A549 (cell line): Measurements from ENCODE around the gene LDLRAD4. TPM values are rescaled to one million over a fixed set of nuclear protein-coding genes. Genes with fewer than 3 reads are reported as not detected.

Source experiments
- ATAC-seq, 2 experiments: fragments of 200-7000 bp in 1 of 2; fragments of >200 bp in 1 of 2; cut with Nextera tagmentation in 1 of 2; cut with Tn5 transposase in 1 of 2; 3 replicates each; pipeline versions ENCODE4 v1.8.0 to v1.9.1; 2018 to 2020; ENCODE audit warnings: mild to moderate bottlenecking in 1 of 2, moderate library complexity in 1 of 2
- CTCF ChIA-PET: fragments of 300-600 bp; sonication (Branson Sonifier 250); formaldehyde crosslinking; extraction: SDS; loops from one replicate; lab custom pipeline; 2021; ENCODE audit warnings: antibody characterized with exemption, inconsistent platforms; lab: Yijun Ruan, JAX
- POLR2A ChIA-PET: fragments of 350-600 bp; formaldehyde crosslinking; extraction: SDS; loops from one replicate; lab custom pipeline; 2021; ENCODE audit warnings: antibody characterized with exemption, inconsistent platforms; lab: Yijun Ruan, JAX
- DNase-seq, 2 experiments: peaks; one replicate each; pipeline versions ENCODE4 v3.0.0 to v3.0.0-alpha.2; 2011 to 2016; ENCODE audit warnings: low read depth in 1 of 2, low spot score in 1 of 2
- FAIRE-seq: peaks from 2 replicates; lab custom pipeline; 2011; peaks lifted over from hg19 to GRCh38; lab: Jason Lieb, UNC
- H3K27ac ChIP-seq, 2 experiments: fragments of >200 bp; sonication (Bioruptor Twin); formaldehyde crosslinking; 3 replicates each; pipeline ENCODE4 v1.5.1; 2016 to 2017
- H3K4me1 ChIP-seq: fragments of >200 bp; sonication (Bioruptor Twin); formaldehyde crosslinking; 3 replicates; pipeline ENCODE4 v1.6.1; 2016
- H3K4me2 ChIP-seq: fragments of >200 bp; sonication (Bioruptor Twin); formaldehyde crosslinking; 3 replicates; pipeline ENCODE4 v1.6.1; 2016
- H3K4me3 ChIP-seq: fragments of >200 bp; sonication (Bioruptor Twin); formaldehyde crosslinking; 3 replicates; pipeline ENCODE4 v1.5.1; 2016
- H3K9me3 ChIP-seq: fragments of >200 bp; sonication (Bioruptor Twin); formaldehyde crosslinking; 3 replicates; pipeline ENCODE4 v1.6.1; 2016
- BHLHE40 ChIP-seq: IDR thresholded peaks from 2 replicates; pipeline ENCODE4 v1.6.1; 2012; ENCODE audit warnings: low read depth, low read length, inconsistent platforms
- CBX2 ChIP-seq: fragments of 200-600 bp; sonication (generic); IDR thresholded peaks from 2 replicates; pipeline ENCODE4 v1.6.1; 2016; ENCODE audit warnings: low read depth, mild to moderate bottlenecking, borderline replicate concordance
- CBX8 ChIP-seq: fragments of 200-600 bp; sonication (generic); IDR thresholded peaks from 2 replicates; pipeline ENCODE4 v1.6.1; 2016
- CEBPB ChIP-seq, 2 experiments: fragments of >200 bp in 1 of 2; sonication (Bioruptor Twin) in 1 of 2; formaldehyde crosslinking in 1 of 2; IDR thresholded peaks; 2 replicates each; pipeline ENCODE4 v1.6.1; 2012 to 2016
- CHD2 ChIP-seq: fragments of 150-350 bp; IDR thresholded peaks from 2 replicates; pipeline ENCODE4 v1.6.1; 2014; ENCODE audit warnings: low read length; ENCODE audit not compliant: partially characterized antibody
- CTCF ChIP-seq: fragments of >200 bp; sonication (Bioruptor Twin); formaldehyde crosslinking; IDR thresholded peaks from 3 replicates; pipeline ENCODE4 v1.5.1; 2016
- EHF ChIP-seq: fragments of 250-450 bp; sonication (Bioruptor Pico); IDR thresholded peaks from 2 replicates; pipeline ENCODE4 v1.5.0; 2020; ENCODE audit warnings: mild to moderate bottlenecking
- EHMT2 ChIP-seq: fragments of 200-600 bp; sonication (generic); IDR thresholded peaks from 2 replicates; pipeline ENCODE4 v1.6.1; 2016; ENCODE audit warnings: antibody characterized with exemption, low read depth, mild to moderate bottlenecking, moderate library complexity
- EP300 ChIP-seq, 2 experiments: fragments of >200 bp; sonication (Bioruptor Twin); formaldehyde crosslinking; IDR thresholded peaks; 2 replicates in 1 of 2; 3 replicates in 1 of 2; pipeline ENCODE4 v1.6.1; 2016 to 2017
- FOSB ChIP-seq: fragments of 250-450 bp; sonication (Bioruptor Pico); IDR thresholded peaks from 2 replicates; pipeline ENCODE4 v1.5.0; 2020; ENCODE audit warnings: mild to moderate bottlenecking, moderate library complexity
- FOXS1 ChIP-seq: fragments of 250-450 bp; sonication (Bioruptor Pico); IDR thresholded peaks from 2 replicates; pipeline ENCODE4 v1.5.0; 2020; ENCODE audit warnings: mild to moderate bottlenecking, moderate library complexity
- HOXB13 ChIP-seq: fragments of 250-450 bp; sonication (Bioruptor Pico); IDR thresholded peaks from 2 replicates; pipeline ENCODE4 v1.5.0; 2020; ENCODE audit warnings: low read depth, mild to moderate bottlenecking, moderate library complexity
- JUNB ChIP-seq: fragments of >200 bp; sonication (Bioruptor Twin); formaldehyde crosslinking; IDR thresholded peaks from 2 replicates; pipeline ENCODE4 v1.6.1; 2016
- KDM1A ChIP-seq: fragments of 200-600 bp; sonication (generic); IDR thresholded peaks from 2 replicates; pipeline ENCODE4 v1.6.1; 2016; ENCODE audit warnings: low read depth, mild to moderate bottlenecking
- MYC ChIP-seq: IDR thresholded peaks from 2 replicates; pipeline ENCODE4 v1.6.1; 2012; ENCODE audit warnings: mild to moderate bottlenecking, inconsistent platforms, low read length, improper control_type of control experiment, borderline replicate concordance
- NFE2L2 ChIP-seq: fragments of 150-350 bp; conservative IDR thresholded peaks from 2 replicates; pipeline ENCODE4 v1.6.1; 2014; ENCODE audit warnings: low read length
- PHF8 ChIP-seq: fragments of 200-600 bp; sonication (generic); IDR thresholded peaks from 2 replicates; pipeline ENCODE4 v1.6.1; 2016; ENCODE audit warnings: low read depth, mild to moderate bottlenecking, antibody characterized with exemption, moderate library complexity, borderline replicate concordance
- RFX5 ChIP-seq: fragments of 450-650 bp; IDR thresholded peaks from 2 replicates; pipeline ENCODE4 v1.7.1; 2014; ENCODE audit warnings: antibody characterized with exemption, mild to moderate bottlenecking, moderate library complexity
- RNF2 ChIP-seq: fragments of 200-600 bp; sonication (generic); IDR thresholded peaks from 2 replicates; pipeline ENCODE4 v1.6.1; 2016; ENCODE audit warnings: low read depth, mild to moderate bottlenecking, antibody characterized with exemption, moderate library complexity, borderline replicate concordance
- ZC3H11A ChIP-seq: fragments of 450-650 bp; IDR thresholded peaks from 2 replicates; pipeline ENCODE4 v1.6.1; 2014; ENCODE audit warnings: antibody characterized with exemption, mild to moderate bottlenecking
- ZFP36 ChIP-seq: fragments of 450-650 bp; IDR thresholded peaks from 2 replicates; pipeline ENCODE4 v1.6.1; 2014; ENCODE audit warnings: borderline replicate concordance; ENCODE audit not compliant: partially characterized antibody
- WGBS: methylation state at CpG from one replicate; pipeline ENCODE4 v1.1.6; 2017; ENCODE audit errors: missing lambda C conversion rate; 5-methylcytosine and 5-hydroxymethylcytosine counted together
- polyA plus RNA-seq, 4 experiments: library from polyadenylated mRNA; depleted of rRNA in 3 of 4; stranded (reverse); fragments of >200 nt; fragmentation: RNase III in 1 of 4; extraction: RNeasy Plus Mini Kit Qiagen cat#74134 plus additional on column Dnase treatment in 1 of 4; gene quantifications; 2 replicates in 3 of 4; 3 replicates in 1 of 4; pipeline ENCODE4 v1.2.3, GENCODE V29; 2011 to 2017
- TF ChIP-seq, protein P1 (sequence below): fragments of 200-600 bp; sonication (generic); IDR thresholded peaks from 2 replicates; pipeline ENCODE4 v1.6.1; 2016; ENCODE audit warnings: antibody characterized with exemption, mild to moderate bottlenecking, moderate library complexity
- TF ChIP-seq, protein P2 (sequence below): fragments of 250-450 bp; sonication (Bioruptor Pico); IDR thresholded peaks from 2 replicates; pipeline ENCODE4 v1.5.0; 2021; ENCODE audit warnings: mild to moderate bottlenecking, moderate library complexity, borderline replicate concordance

Gene LDLRAD4
- polyA plus RNA-seq, 2 of the 4 experiments (the other 2 are of a cell fraction): 5.2 to 7.6 TPM

GRCh38 chr18:13603304-13604019, 384.9 kb downstream of the LDLRAD4 start (continued):
- TF ChIP-seq, protein P1, sequence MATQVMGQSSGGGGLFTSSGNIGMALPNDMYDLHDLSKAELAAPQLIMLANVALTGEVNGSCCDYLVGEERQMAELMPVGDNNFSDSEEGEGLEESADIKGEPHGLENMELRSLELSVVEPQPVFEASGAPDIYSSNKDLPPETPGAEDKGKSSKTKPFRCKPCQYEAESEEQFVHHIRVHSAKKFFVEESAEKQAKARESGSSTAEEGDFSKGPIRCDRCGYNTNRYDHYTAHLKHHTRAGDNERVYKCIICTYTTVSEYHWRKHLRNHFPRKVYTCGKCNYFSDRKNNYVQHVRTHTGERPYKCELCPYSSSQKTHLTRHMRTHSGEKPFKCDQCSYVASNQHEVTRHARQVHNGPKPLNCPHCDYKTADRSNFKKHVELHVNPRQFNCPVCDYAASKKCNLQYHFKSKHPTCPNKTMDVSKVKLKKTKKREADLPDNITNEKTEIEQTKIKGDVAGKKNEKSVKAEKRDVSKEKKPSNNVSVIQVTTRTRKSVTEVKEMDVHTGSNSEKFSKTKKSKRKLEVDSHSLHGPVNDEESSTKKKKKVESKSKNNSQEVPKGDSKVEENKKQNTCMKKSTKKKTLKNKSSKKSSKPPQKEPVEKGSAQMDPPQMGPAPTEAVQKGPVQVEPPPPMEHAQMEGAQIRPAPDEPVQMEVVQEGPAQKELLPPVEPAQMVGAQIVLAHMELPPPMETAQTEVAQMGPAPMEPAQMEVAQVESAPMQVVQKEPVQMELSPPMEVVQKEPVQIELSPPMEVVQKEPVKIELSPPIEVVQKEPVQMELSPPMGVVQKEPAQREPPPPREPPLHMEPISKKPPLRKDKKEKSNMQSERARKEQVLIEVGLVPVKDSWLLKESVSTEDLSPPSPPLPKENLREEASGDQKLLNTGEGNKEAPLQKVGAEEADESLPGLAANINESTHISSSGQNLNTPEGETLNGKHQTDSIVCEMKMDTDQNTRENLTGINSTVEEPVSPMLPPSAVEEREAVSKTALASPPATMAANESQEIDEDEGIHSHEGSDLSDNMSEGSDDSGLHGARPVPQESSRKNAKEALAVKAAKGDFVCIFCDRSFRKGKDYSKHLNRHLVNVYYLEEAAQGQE: no peak
- TF ChIP-seq ZFP36 (no peak), EHF (CRISPR knock-in tag) (no peak), MYC (no peak), CHD2 (no peak)

DNA sequence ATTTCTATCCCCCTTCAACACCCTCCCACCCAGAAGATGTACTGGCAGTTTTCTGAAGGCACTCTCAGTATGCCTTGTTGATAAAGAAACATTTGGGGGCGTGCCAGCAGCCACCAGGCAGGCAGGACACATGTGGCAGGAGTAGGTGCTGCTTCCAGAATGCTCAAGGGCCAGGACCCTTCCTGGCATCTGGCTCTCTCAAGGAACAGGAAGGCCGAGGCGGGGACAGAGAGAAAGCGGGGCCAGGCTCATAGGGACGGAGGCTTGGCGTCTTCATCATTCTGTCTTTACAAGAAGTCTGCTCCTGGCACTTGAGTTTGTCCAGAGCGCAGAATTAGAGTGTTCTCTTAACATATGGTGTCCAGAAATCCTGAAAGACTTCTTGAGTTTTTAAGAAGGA, 386.2 kb downstream of the LDLRAD4 start:
- CTCF ChIA-PET: no interaction called here
- no peak for TF ChIP-seq NFE2L2
- no peak for TF ChIP-seq CEBPB (IDR thresholded peaks at IDR 0.05)
- TF ChIP-seq PHF8: no peak
- TF ChIP-seq, protein P2, sequence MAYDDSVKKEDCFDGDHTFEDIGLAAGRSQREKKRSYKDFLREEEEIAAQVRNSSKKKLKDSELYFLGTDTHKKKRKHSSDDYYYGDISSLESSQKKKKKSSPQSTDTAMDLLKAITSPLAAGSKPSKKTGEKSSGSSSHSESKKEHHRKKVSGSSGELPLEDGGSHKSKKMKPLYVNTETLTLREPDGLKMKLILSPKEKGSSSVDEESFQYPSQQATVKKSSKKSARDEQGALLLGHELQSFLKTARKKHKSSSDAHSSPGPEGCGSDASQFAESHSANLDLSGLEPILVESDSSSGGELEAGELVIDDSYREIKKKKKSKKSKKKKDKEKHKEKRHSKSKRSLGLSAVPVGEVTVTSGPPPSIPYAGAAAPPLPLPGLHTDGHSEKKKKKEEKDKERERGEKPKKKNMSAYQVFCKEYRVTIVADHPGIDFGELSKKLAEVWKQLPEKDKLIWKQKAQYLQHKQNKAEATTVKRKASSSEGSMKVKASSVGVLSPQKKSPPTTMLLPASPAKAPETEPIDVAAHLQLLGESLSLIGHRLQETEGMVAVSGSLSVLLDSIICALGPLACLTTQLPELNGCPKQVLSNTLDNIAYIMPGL (CRISPR knock-in tag): no peak
- no peak for TF ChIP-seq RNF2
- no peak for TF ChIP-seq CBX8
- no peak for TF ChIP-seq EHMT2
- TF ChIP-seq FOXS1 (CRISPR knock-in tag): no peak
- TF ChIP-seq CBX2: no peak
- TF ChIP-seq BHLHE40: no peak
- no peak for TF ChIP-seq EHF (CRISPR knock-in tag)
- TF ChIP-seq ZFP36: no peak
- TF ChIP-seq FOSB: no peak
- TF ChIP-seq KDM1A: no peak
- TF ChIP-seq ZC3H11A: no peak
- TF ChIP-seq, all 56 proteins: peak for 0
- no peaks in the 10 kb centered on the region for H3K4me1 ChIP-seq
- WGBS: 68% methylated on average over 7 of the region's 7 CpGs
- POLR2A ChIA-PET: no interaction called here
- no peak for FAIRE-seq
- no peak overlapping the region for H3K4me2 ChIP-seq
- no peaks in the 10 kb centered on the region for H3K9me3 ChIP-seq
- ATAC-seq: no peak
- no peak overlapping the region for H3K27ac ChIP-seq
- no peak for DNase-seq
- H3K4me3 ChIP-seq: no peak overlapping the region

- no peak overlapping the region for H3K27ac ChIP-seq
- FAIRE-seq (no peak), DNase-seq (no peak), ATAC-seq (no peak)
- no peak overlapping the region for H3K4me2 ChIP-seq
- ChIA-PET POLR2A (no interaction called here), CTCF (no interaction called here)
- no peak overlapping the region for H3K4me3 ChIP-seq
- 49% methylated on average over 5 of the region's 5 CpGs for WGBS
- H3K9me3 ChIP-seq: no peaks in the 10 kb centered on the region
- no peaks in the 10 kb centered on the region for H3K4me1 ChIP-seq
- TF ChIP-seq JUNB: no peak
- no peak for TF ChIP-seq RFX5
- TF ChIP-seq MYC: no peak
- no peak for TF ChIP-seq HOXB13 (CRISPR knock-in tag)
- no peak for TF ChIP-seq CTCF
- no peak for TF ChIP-seq EHF (CRISPR knock-in tag)
- TF ChIP-seq, protein P1: no peak
- no peak for TF ChIP-seq EHMT2
- no peak for TF ChIP-seq EP300 (IDR thresholded peaks at IDR 0.05)
- no peak for TF ChIP-seq CBX2
- TF ChIP-seq CBX8: no peak
Measured at GRCh38 chr18:13605477-13605876, 386.9 kb downstream of the LDLRAD4 start.
